ENCODE results near the gene LRP6. TPM values are rescaled to one million over a fixed set of nuclear protein-coding genes. Genes with fewer than 3 reads are reported as not detected.

The LRP6 gene
- total and polyA plus RNA-seq, 10 of the 15 experiments (the other 5 are each of a cell fraction or from before 2014, with no cell fraction given), result 1.5 to 14.9 (median 6.1) TPM

DNA sequence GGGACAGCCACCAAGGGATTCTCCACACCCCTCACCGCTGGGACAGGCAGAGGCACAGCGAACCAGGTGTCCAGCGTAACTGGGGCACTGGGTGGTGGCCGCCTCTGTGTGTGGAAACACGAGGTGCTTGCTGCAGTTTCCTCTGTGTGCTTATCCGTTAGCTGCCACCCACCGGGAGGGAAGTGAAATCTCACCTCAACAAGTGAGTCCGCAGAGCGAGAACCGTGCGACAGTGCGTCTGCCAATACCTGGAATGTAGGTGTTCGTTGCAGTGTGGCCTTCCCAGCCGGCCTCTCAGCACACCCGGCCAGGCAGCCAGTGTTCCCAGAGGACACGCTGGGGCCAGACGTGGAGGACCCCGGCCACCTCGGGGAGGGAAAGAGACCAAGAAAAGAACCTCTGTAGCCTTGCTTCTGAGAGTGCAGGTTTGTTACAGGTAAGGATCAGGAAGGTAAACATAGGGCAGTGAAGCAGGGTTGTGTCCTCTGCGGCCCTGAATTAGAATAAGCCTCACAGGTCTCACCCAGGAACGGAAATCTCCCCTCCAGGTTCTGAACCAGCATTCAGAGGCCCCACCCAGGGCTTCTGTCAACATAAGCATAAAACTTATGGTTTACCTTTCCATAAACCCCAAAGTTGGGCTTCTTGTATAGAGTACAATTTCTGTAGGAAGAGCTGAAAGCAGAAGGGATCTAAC lies 194.6 kb downstream of the LRP6 start (continued):
- TF ChIP-seq, protein P1, sequence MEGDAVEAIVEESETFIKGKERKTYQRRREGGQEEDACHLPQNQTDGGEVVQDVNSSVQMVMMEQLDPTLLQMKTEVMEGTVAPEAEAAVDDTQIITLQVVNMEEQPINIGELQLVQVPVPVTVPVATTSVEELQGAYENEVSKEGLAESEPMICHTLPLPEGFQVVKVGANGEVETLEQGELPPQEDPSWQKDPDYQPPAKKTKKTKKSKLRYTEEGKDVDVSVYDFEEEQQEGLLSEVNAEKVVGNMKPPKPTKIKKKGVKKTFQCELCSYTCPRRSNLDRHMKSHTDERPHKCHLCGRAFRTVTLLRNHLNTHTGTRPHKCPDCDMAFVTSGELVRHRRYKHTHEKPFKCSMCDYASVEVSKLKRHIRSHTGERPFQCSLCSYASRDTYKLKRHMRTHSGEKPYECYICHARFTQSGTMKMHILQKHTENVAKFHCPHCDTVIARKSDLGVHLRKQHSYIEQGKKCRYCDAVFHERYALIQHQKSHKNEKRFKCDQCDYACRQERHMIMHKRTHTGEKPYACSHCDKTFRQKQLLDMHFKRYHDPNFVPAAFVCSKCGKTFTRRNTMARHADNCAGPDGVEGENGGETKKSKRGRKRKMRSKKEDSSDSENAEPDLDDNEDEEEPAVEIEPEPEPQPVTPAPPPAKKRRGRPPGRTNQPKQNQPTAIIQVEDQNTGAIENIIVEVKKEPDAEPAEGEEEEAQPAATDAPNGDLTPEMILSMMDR (IDR thresholded peaks at IDR 0.05 in 2 of 3, conservative IDR thresholded peaks at IDR 0.05 in 1 of 3; ENCODE audit: control insufficient read depth in 2 of 3, extremely low read depth in 1 of 3, insufficient read depth in 1 of 3, low read depth in 3 of 3, low read length in 3 of 3), result peak in 1 of 3 experiments; percentile 28; a peak in 2 of 6 replicates
- TF ChIP-seq BHLHE40 (IDR thresholded peaks at IDR 0.05; ENCODE audit: borderline replicate concordance in 1 of 2, low read depth in 2 of 2, low read length in 1 of 2) (0 out of 4 replicates have a peak, but pooled peaks of 1 of the 2 experiments have one; percentile 21), BRCA1 (IDR thresholded peaks at IDR 0.05; ENCODE audit: low read depth, low read length) (no peak), GATAD2B (conservative IDR thresholded peaks at IDR 0.05; ENCODE audit: low read depth) (0 out of 2 replicates have a peak, but pooled peaks have one; percentile 26), SPI1 (IDR thresholded peaks at IDR 0.05; ENCODE audit: borderline replicate concordance, insufficient read depth, low read depth, low read length) (peak; percentile 67; the same call in 1 of the 2 replicates), JUND (IDR thresholded peaks at IDR 0.05; ENCODE audit: low read depth, low read length) (no peak), DPF2 (IDR thresholded peaks at IDR 0.05) (0 out of 2 replicates have a peak, but pooled peaks have one; percentile 24), BACH1 (IDR thresholded peaks at IDR 0.05; ENCODE audit: borderline replicate concordance) (no peak), LARP7 (IDR thresholded peaks at IDR 0.05) (0 out of 2 replicates have a peak, but pooled peaks have one; percentile 41)
- TF ChIP-seq, protein P2, sequence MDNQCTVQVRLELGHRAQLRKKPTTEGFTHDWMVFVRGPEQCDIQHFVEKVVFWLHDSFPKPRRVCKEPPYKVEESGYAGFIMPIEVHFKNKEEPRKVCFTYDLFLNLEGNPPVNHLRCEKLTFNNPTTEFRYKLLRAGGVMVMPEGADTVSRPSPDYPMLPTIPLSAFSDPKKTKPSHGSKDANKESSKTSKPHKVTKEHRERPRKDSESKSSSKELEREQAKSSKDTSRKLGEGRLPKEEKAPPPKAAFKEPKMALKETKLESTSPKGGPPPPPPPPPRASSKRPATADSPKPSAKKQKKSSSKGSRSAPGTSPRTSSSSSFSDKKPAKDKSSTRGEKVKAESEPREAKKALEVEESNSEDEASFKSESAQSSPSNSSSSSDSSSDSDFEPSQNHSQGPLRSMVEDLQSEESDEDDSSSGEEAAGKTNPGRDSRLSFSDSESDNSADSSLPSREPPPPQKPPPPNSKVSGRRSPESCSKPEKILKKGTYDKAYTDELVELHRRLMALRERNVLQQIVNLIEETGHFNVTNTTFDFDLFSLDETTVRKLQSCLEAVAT (IDR thresholded peaks at IDR 0.05), result 0 out of 2 replicates have a peak, but pooled peaks have one; percentile 27
- TF ChIP-seq, protein P3, sequence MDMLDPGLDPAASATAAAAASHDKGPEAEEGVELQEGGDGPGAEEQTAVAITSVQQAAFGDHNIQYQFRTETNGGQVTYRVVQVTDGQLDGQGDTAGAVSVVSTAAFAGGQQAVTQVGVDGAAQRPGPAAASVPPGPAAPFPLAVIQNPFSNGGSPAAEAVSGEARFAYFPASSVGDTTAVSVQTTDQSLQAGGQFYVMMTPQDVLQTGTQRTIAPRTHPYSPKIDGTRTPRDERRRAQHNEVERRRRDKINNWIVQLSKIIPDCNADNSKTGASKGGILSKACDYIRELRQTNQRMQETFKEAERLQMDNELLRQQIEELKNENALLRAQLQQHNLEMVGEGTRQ (IDR thresholded peaks at IDR 0.05; ENCODE audit: borderline replicate concordance, low read depth, low read length), result no peak

Measured in GM12878 (cell line).